Spleen (tissue), 7 donors: ENCODE measurements around the gene MFAP5.

Experiments
- CTCF ChIP-seq, 11 experiments: fragments of 200-600 bp in 7 of 11; fragments of 450-650 bp in 4 of 11; sonication (generic) in 4 of 11; IDR thresholded peaks in 8 of 11; conservative IDR thresholded peaks in 3 of 11; 1 replicate in 7 of 11; 2 replicates in 4 of 11; pipeline versions ENCODE4 v1.4.0 to v1.8.0; 2016 to 2021; ENCODE audit warnings: antibody characterized with exemption in 11 of 11, inconsistent platforms in 4 of 11, mild to moderate bottlenecking in 1 of 11
- POLR2A ChIP-seq, 3 donors: fragments of 450-650 bp; IDR thresholded peaks; one replicate each; pipeline ENCODE4 v1.5.1; 2017; ENCODE audit warnings: antibody characterized with exemption in 3 of 3, mild to moderate bottlenecking in 1 of 3
- POLR2AphosphoS5 ChIP-seq, 3 donors: sonication (generic); formaldehyde crosslinking; IDR thresholded peaks; one replicate each; pipeline ENCODE4 v1.5.1; 2017; ENCODE audit warnings: antibody characterized with exemption in 3 of 3
- donor health status: DM: no; HTN: no; CAD: no; lungs with moderate emphysema.
- donor health status: DM: no; HTN: no; CAD: no.
- donor health status: DM: no; HTN: no; CAD: no.

- TF ChIP-seq CTCF (IDR thresholded peaks at IDR 0.05 in 8 of 11, conservative IDR thresholded peaks at IDR 0.05 in 3 of 11) (no peak), POLR2A (IDR thresholded peaks at IDR 0.05) (no peak), POLR2AphosphoS5 (IDR thresholded peaks at IDR 0.05) (no peak)
Observed at GRCh38 chr12:8701046-8701660, 38.5 kb upstream of the MFAP5 start.
